Psoas muscle (tissue), 8 donors: ENCODE results near the gene TRAF2. TPM values are rescaled to one million over a fixed set of nuclear protein-coding genes. Genes with fewer than 3 reads are reported as not detected.

Experiments
- ATAC-seq, 4 donors: fragments of 200-7000 bp; cut with Tn5 transposase; one replicate each; pipeline ENCODE4 v1.9.1; 2020; ENCODE audit warnings: moderate library complexity in 3 of 4, mild to moderate bottlenecking in 2 of 4
- DNase-seq, 2 donors: peaks; one replicate each; pipeline ENCODE4 v3.0.0-alpha.2; 2020
- H3K27ac ChIP-seq: fragments of 200-600 bp; one replicate; pipeline ENCODE4 v1.8.0; 2022
- H3K27me3 ChIP-seq, 3 donors: fragments of 200-600 bp in 1 of 3; one replicate each; pipeline versions ENCODE4 v1.6.1 to v1.8.0; 2013 to 2022; ENCODE audit warnings: low read length in 2 of 3, mild to moderate bottlenecking in 2 of 3, moderate library complexity in 1 of 3; ENCODE audit not compliant: insufficient read depth in 3 of 3
- H3K36me3 ChIP-seq, 2 donors: fragments of 200-600 bp in 1 of 2; one replicate each; pipeline versions ENCODE4 v1.6.1 to v1.8.0; 2013 to 2022; ENCODE audit warnings: low read depth in 1 of 2, mild to moderate bottlenecking in 1 of 2, moderate library complexity in 1 of 2; ENCODE audit not compliant: insufficient read depth in 1 of 2
- H3K4me1 ChIP-seq: fragments of 200-600 bp; one replicate; pipeline ENCODE4 v1.8.0; 2022
- H3K4me3 ChIP-seq: fragments of 200-600 bp; one replicate; pipeline ENCODE4 v1.8.0; 2022; ENCODE audit warnings: mild to moderate bottlenecking
- H3K9me3 ChIP-seq: fragments of 200-600 bp; one replicate; pipeline ENCODE4 v1.8.0; 2022
- CTCF ChIP-seq: fragments of 200-600 bp; IDR thresholded peaks from one replicate; pipeline ENCODE4 v1.8.0; 2022; ENCODE audit warnings: antibody characterized with exemption
- WGBS, 3 donors: extraction: QIAGEN DNeasy Blood & Tissue Kit; methylation state at CpG; one replicate each; pipeline versions ENCODE4 v1.1.6 to v1.1.7; 2013; 5-methylcytosine and 5-hydroxymethylcytosine counted together
- intact Hi-C, 2 donors: fragments of 100-400 bp; cut with DNase I; formaldehyde crosslinking; loops; one replicate each; pipeline versions ENCODE4 v1.11.0 to v1.14.2; 2022
- polyA plus RNA-seq, 3 donors: library from polyadenylated mRNA; stranded (reverse); fragments of 200-250 nt; gene quantifications; one replicate each; pipeline ENCODE4 v1.2.3, GENCODE V29; 2013
- total RNA-seq, 4 donors: library from RNA; stranded (reverse); fragmentation: NEBNext Ultra II Directional in 2 of 4; extraction: Animal tissue kit (Norgen Biotek cat#: 25700) in 2 of 4; gene quantifications; one replicate each; pipeline versions ENCODE4 v1.2.1 to v1.2.4, GENCODE V29; 2021 to 2023
- donor health status: healthy with polysubstance abuse.
- donor health status: DM: no; HTN: no; CAD: no; lungs with moderate emphysema.
- donor health status: Bipolar disorder and iron deficiency.
- donor health status: healthy.
- donor health status: DM: yes; HTN: yes; CAD: no.
- donor health status: DM: no; HTN: no; CAD: no.
- donor health status: DM: no; HTN: no; CAD: no.
- donor health status: DM: yes; HTN: yes; CAD: no.

The TRAF2 gene
- total and polyA plus RNA-seq, 7 donors: 5.4 to 15.9 (median 10.3) TPM

- intact Hi-C loops: no loop called here
- Histone ChIP-seq H3K36me3 (peaks cover 1 to 2% of the 10 kb centered on the region in 2 donors), H3K27me3 (no peaks in the 10 kb centered on the region), H3K4me3 (no peak overlapping the region), H3K9me3 (no peaks in the 10 kb centered on the region), H3K27ac (no peak overlapping the region), H3K4me1 (peaks cover 19% of the 10 kb centered on the region)
- DNase-seq: no peak
- TF ChIP-seq CTCF: no peak
- ATAC-seq: no peak
- WGBS, 3 donors: 84 to 95% (median 86%) methylated on average over 3 of the region's 3 CpGs
Measured at GRCh38 chr9:136934277-136934676, 48.0 kb downstream of the TRAF2 start.

- TF ChIP-seq CTCF: no peak
- H3K36me3 ChIP-seq: peaks cover 7 to 9% of the 10 kb centered on the region in 2 donors
- 87 to 98% (median 94%) methylated on average over 3 of the region's 3 CpGs for WGBS, 3 donors
- intact Hi-C loops: no loop called here
- H3K4me3 ChIP-seq: no peak overlapping the region
- DNase-seq: no peak
- no peak overlapping the region for H3K27ac ChIP-seq
- H3K27me3 ChIP-seq: no peaks in the 10 kb centered on the region
- no peak for ATAC-seq
- peaks cover 18% of the 10 kb centered on the region for H3K4me1 ChIP-seq
- H3K9me3 ChIP-seq: no peaks in the 10 kb centered on the region
Measured at GRCh38 chr9:136935651-136936050, 49.3 kb downstream of the TRAF2 start.

- Histone ChIP-seq H3K36me3 (peaks cover 12 to 20% of the 10 kb centered on the region in 2 donors), H3K4me3 (no peak overlapping the region), H3K4me1 (peaks cover 25% of the 10 kb centered on the region), H3K27me3 (no peaks in the 10 kb centered on the region), H3K27ac (peak overlapping the region; percentile 0), H3K9me3 (no peaks in the 10 kb centered on the region)
- intact Hi-C loops: no loop called here
- 69 to 88% (median 85%) methylated on average over 8 of the region's 8 CpGs for WGBS, 3 donors
- ATAC-seq (no peak), DNase-seq (no peak)
- no peak for TF ChIP-seq CTCF
Measured at GRCh38 chr9:136936645-136937170, 50.4 kb downstream of the TRAF2 start.

- DNase-seq: peak in 1 of 2 donors; percentile 46
- ATAC-seq: no peak
- Histone ChIP-seq H3K27ac (peak overlapping the region; percentile 94), H3K36me3 (peaks cover 18 to 27% of the 10 kb centered on the region in 2 donors), H3K4me1 (peaks cover 25% of the 10 kb centered on the region), H3K4me3 (no peak overlapping the region), H3K27me3 (no peaks in the 10 kb centered on the region), H3K9me3 (no peaks in the 10 kb centered on the region)
- 90 to 97% (median 93%) methylated on average over 15 of the region's 15 CpGs for WGBS, 3 donors
- intact Hi-C loops: no loop called here
- TF ChIP-seq CTCF: no peak
Measured at GRCh38 chr9:136937186-136938001, 51.1 kb downstream of the TRAF2 start.
